GM10847 (cell line): Measurements from ENCODE around the gene CCNE1.

Experiments used
- POLR2A ChIP-seq: IDR thresholded peaks from 2 replicates; pipeline ENCODE4 v1.6.1; 2011; ENCODE audit not compliant: insufficient read length; ENCODE audit errors: extremely low read depth

Gene CCNE1

GRCh38 chr19:29811125-29812079 lies at the start of gene CCNE1:
Gene CCNE1 (plus strand): TSS chr19:29811991. CDS start chr19:29812556, 565 bp downstream.
- peak; percentile 64 for TF ChIP-seq POLR2A

- TF ChIP-seq POLR2A = no peak
Measured at GRCh38 chr19:29763196-29763595, 48.6 kb upstream of the CCNE1 start.

GRCh38 chr19:29764361-29764760 lies 47.4 kb upstream of the CCNE1 start:
- no peak for TF ChIP-seq POLR2A

GRCh38 chr19:29766100-29766499 lies 45.7 kb upstream of the CCNE1 start:
- no peak for TF ChIP-seq POLR2A

- no peak for TF ChIP-seq POLR2A
Measured at GRCh38 chr19:29767039-29767735, 44.6 kb upstream of the CCNE1 start.

- no peak for TF ChIP-seq POLR2A
Measured at GRCh38 chr19:29768166-29768565, 43.6 kb upstream of the CCNE1 start.

GRCh38 chr19:29769997-29770396 lies 41.8 kb upstream of the CCNE1 start:
- TF ChIP-seq POLR2A = no peak

- no peak for TF ChIP-seq POLR2A
Measured at GRCh38 chr19:29770648-29771047, 41.1 kb upstream of the CCNE1 start.

- no peak for TF ChIP-seq POLR2A
Measured at GRCh38 chr19:29771708-29772414, 39.9 kb upstream of the CCNE1 start.

- TF ChIP-seq POLR2A = no peak
Measured at GRCh38 chr19:29772696-29773095, 39.1 kb upstream of the CCNE1 start.

GRCh38 chr19:29773141-29773540 lies 38.6 kb upstream of the CCNE1 start:
- TF ChIP-seq POLR2A = no peak

- TF ChIP-seq POLR2A = no peak
Measured at GRCh38 chr19:29774126-29774525, 37.7 kb upstream of the CCNE1 start.

GRCh38 chr19:29777781-29778309 lies 33.9 kb upstream of the CCNE1 start:
- TF ChIP-seq POLR2A = no peak

GRCh38 chr19:29779921-29780320 lies 31.9 kb upstream of the CCNE1 start:
- no peak for TF ChIP-seq POLR2A
